ENCODE data around the gene MUC3A.

The MUC3A gene

GRCh38 chr7:100963874-100964273 lies 14.5 kb downstream of the MUC3A start:
- Histone ChIP-seq H2AK5ac (ENCODE audit: low read length, severe bottlenecking) (no peak overlapping the region), H3K4me3 (ENCODE audit: insufficient read depth in 1 of 2, low read depth in 1 of 2, low read length in 2 of 2) (no peak overlapping the region), H3K27me3 (ENCODE audit: control insufficient read depth in 1 of 2, insufficient read depth in 1 of 2, low read length in 2 of 2) (peaks cover 76 to 92% of the 10 kb centered on the region in 2 experiments), H3K27ac (ENCODE audit: low read length, poor library complexity, severe bottlenecking) (no peak overlapping the region), H4K8ac (ENCODE audit: low read length) (no peak overlapping the region), H3K4me1 (ENCODE audit: control insufficient read depth, insufficient read depth, low read depth, low read length) (peaks cover 9% of the 10 kb centered on the region), H3K9ac (ENCODE audit: low read length) (no peak overlapping the region), H2BK120ac (ENCODE audit: low read depth, low read length) (no peak overlapping the region), H2BK12ac (ENCODE audit: low read length in 2 of 2) (no peak overlapping the region), H3K4me2 (ENCODE audit: low read length, poor library complexity, severe bottlenecking) (no peak overlapping the region), H3K9me3 (ENCODE audit: control insufficient read depth, low read length) (peaks cover 5% of the 10 kb centered on the region), H3K23ac (ENCODE audit: low read length in 2 of 2) (no peak overlapping the region), H3K14ac (ENCODE audit: low read length in 2 of 2) (no peak overlapping the region), H3K79me1 (replicated peaks; ENCODE audit: low read length, poor library complexity, severe bottlenecking) (no peaks in the 10 kb centered on the region), H3K36me3 (ENCODE audit: control insufficient read depth in 1 of 2, insufficient read depth in 2 of 2, low read depth in 1 of 2, low read length in 2 of 2) (no peaks in the 10 kb centered on the region), H2BK5ac (ENCODE audit: low read depth, low read length, poor library complexity, severe bottlenecking) (no peak overlapping the region), H2BK15ac (ENCODE audit: low read depth, poor library complexity, severe bottlenecking) (no peak overlapping the region), H3K18ac (ENCODE audit: low read depth in 1 of 2, low read length in 2 of 2) (no peak overlapping the region), H3K4ac (ENCODE audit: low read depth in 1 of 2, low read length in 2 of 2) (no peak overlapping the region), H4K91ac (ENCODE audit: low read length) (no peak overlapping the region), H2AFZ (ENCODE audit: low read depth, low read length) (no peak overlapping the region)
- DNase-seq: no peak
- WGBS: 88% methylated on average over 7 of the region's 8 CpGs

- Histone ChIP-seq H3K27me3 (ENCODE audit: control insufficient read depth in 1 of 2, insufficient read depth in 1 of 2, low read length in 2 of 2) (peaks cover 81 to 92% of the 10 kb centered on the region in 2 experiments), H2BK5ac (ENCODE audit: low read depth, low read length, poor library complexity, severe bottlenecking) (no peak overlapping the region), H3K4me3 (ENCODE audit: insufficient read depth in 1 of 2, low read depth in 1 of 2, low read length in 2 of 2) (no peak overlapping the region), H3K18ac (ENCODE audit: low read depth in 1 of 2, low read length in 2 of 2) (no peak overlapping the region), H2AFZ (ENCODE audit: low read depth, low read length) (no peak overlapping the region), H2AK5ac (ENCODE audit: low read length, severe bottlenecking) (no peak overlapping the region), H2BK12ac (ENCODE audit: low read length in 2 of 2) (no peak overlapping the region), H3K4me2 (ENCODE audit: low read length, poor library complexity, severe bottlenecking) (no peak overlapping the region), H4K91ac (ENCODE audit: low read length) (no peak overlapping the region), H2BK120ac (ENCODE audit: low read depth, low read length) (no peak overlapping the region), H4K8ac (ENCODE audit: low read length) (no peak overlapping the region), H3K4ac (ENCODE audit: low read depth in 1 of 2, low read length in 2 of 2) (no peak overlapping the region), H3K27ac (ENCODE audit: low read length, poor library complexity, severe bottlenecking) (no peak overlapping the region), H2BK15ac (ENCODE audit: low read depth, poor library complexity, severe bottlenecking) (no peak overlapping the region), H3K9me3 (ENCODE audit: control insufficient read depth, low read length) (no peaks in the 10 kb centered on the region), H3K36me3 (ENCODE audit: control insufficient read depth in 1 of 2, insufficient read depth in 2 of 2, low read depth in 1 of 2, low read length in 2 of 2) (no peaks in the 10 kb centered on the region), H3K79me1 (replicated peaks; ENCODE audit: low read length, poor library complexity, severe bottlenecking) (no peaks in the 10 kb centered on the region), H3K9ac (ENCODE audit: low read length) (no peak overlapping the region), H3K23ac (ENCODE audit: low read length in 2 of 2) (no peak overlapping the region), H3K4me1 (ENCODE audit: control insufficient read depth, insufficient read depth, low read depth, low read length) (peaks cover 9% of the 10 kb centered on the region), H3K14ac (ENCODE audit: low read length in 2 of 2) (no peak overlapping the region)
- WGBS: 79% methylated on average over 7 of the region's 7 CpGs
- DNase-seq: no peak
Measured at GRCh38 chr7:100964630-100965029, 15.3 kb downstream of the MUC3A start.

GRCh38 chr7:100965045-100965722 lies 15.8 kb downstream of the MUC3A start:
- Histone ChIP-seq H3K9ac (ENCODE audit: low read length) (no peak overlapping the region), H4K8ac (ENCODE audit: low read length) (no peak overlapping the region), H2BK15ac (ENCODE audit: low read depth, poor library complexity, severe bottlenecking) (no peak overlapping the region), H2AFZ (ENCODE audit: low read depth, low read length) (no peak overlapping the region), H3K14ac (ENCODE audit: low read length in 2 of 2) (no peak overlapping the region), H3K4ac (ENCODE audit: low read depth in 1 of 2, low read length in 2 of 2) (no peak overlapping the region), H3K79me1 (replicated peaks; ENCODE audit: low read length, poor library complexity, severe bottlenecking) (no peaks in the 10 kb centered on the region), H3K4me1 (ENCODE audit: control insufficient read depth, insufficient read depth, low read depth, low read length) (peaks cover 9% of the 10 kb centered on the region), H3K23ac (ENCODE audit: low read length in 2 of 2) (no peak overlapping the region), H3K9me3 (ENCODE audit: control insufficient read depth, low read length) (no peaks in the 10 kb centered on the region), H4K91ac (ENCODE audit: low read length) (no peak overlapping the region), H2BK120ac (ENCODE audit: low read depth, low read length) (no peak overlapping the region), H3K4me3 (ENCODE audit: insufficient read depth in 1 of 2, low read depth in 1 of 2, low read length in 2 of 2) (no peak overlapping the region), H2BK12ac (ENCODE audit: low read length in 2 of 2) (no peak overlapping the region), H2AK5ac (ENCODE audit: low read length, severe bottlenecking) (no peak overlapping the region), H3K27ac (ENCODE audit: low read length, poor library complexity, severe bottlenecking) (no peak overlapping the region), H3K4me2 (ENCODE audit: low read length, poor library complexity, severe bottlenecking) (no peak overlapping the region), H3K36me3 (ENCODE audit: control insufficient read depth in 1 of 2, insufficient read depth in 2 of 2, low read depth in 1 of 2, low read length in 2 of 2) (no peaks in the 10 kb centered on the region), H3K18ac (ENCODE audit: low read depth in 1 of 2, low read length in 2 of 2) (no peak overlapping the region), H2BK5ac (ENCODE audit: low read depth, low read length, poor library complexity, severe bottlenecking) (no peak overlapping the region), H3K27me3 (ENCODE audit: control insufficient read depth in 1 of 2, insufficient read depth in 1 of 2, low read length in 2 of 2) (peaks cover 80 to 89% of the 10 kb centered on the region in 2 experiments)
- no peak for DNase-seq
- WGBS: 31% methylated on average over 24 of the region's 25 CpGs

- H3K9ac ChIP-seq (ENCODE audit: low read length): no peak overlapping the region
- H3K4me2 ChIP-seq (ENCODE audit: low read length, poor library complexity, severe bottlenecking): peak overlapping the region; percentile 3
- H4K8ac ChIP-seq (ENCODE audit: low read length): no peak overlapping the region
- no peaks in the 10 kb centered on the region for H3K36me3 ChIP-seq (ENCODE audit: control insufficient read depth in 1 of 2, insufficient read depth in 2 of 2, low read depth in 1 of 2, low read length in 2 of 2)
- H3K9me3 ChIP-seq (ENCODE audit: control insufficient read depth, low read length): no peaks in the 10 kb centered on the region
- no peak overlapping the region for H2AK5ac ChIP-seq (ENCODE audit: low read length, severe bottlenecking)
- WGBS: 3% methylated on average over 58 of the region's 58 CpGs
- H3K4ac ChIP-seq (ENCODE audit: low read depth in 1 of 2, low read length in 2 of 2): no peak overlapping the region
- H3K18ac ChIP-seq (ENCODE audit: low read depth in 1 of 2, low read length in 2 of 2): no peak overlapping the region
- H3K4me1 ChIP-seq (ENCODE audit: control insufficient read depth, insufficient read depth, low read depth, low read length): peaks cover 9% of the 10 kb centered on the region
- no peak overlapping the region for H4K91ac ChIP-seq (ENCODE audit: low read length)
- no peaks in the 10 kb centered on the region for H3K79me1 ChIP-seq (replicated peaks; ENCODE audit: low read length, poor library complexity, severe bottlenecking)
- no peak overlapping the region for H2BK12ac ChIP-seq (ENCODE audit: low read length in 2 of 2)
- peaks cover 72 to 85% of the 10 kb centered on the region in 2 experiments for H3K27me3 ChIP-seq (ENCODE audit: control insufficient read depth in 1 of 2, insufficient read depth in 1 of 2, low read length in 2 of 2)
- H3K27ac ChIP-seq (ENCODE audit: low read length, poor library complexity, severe bottlenecking): no peak overlapping the region
- H3K14ac ChIP-seq (ENCODE audit: low read length in 2 of 2): no peak overlapping the region
- H2BK15ac ChIP-seq (ENCODE audit: low read depth, poor library complexity, severe bottlenecking): no peak overlapping the region
- no peak overlapping the region for H3K23ac ChIP-seq (ENCODE audit: low read length in 2 of 2)
- peak; percentile 61 for DNase-seq
- no peak overlapping the region for H2BK5ac ChIP-seq (ENCODE audit: low read depth, low read length, poor library complexity, severe bottlenecking)
- no peak overlapping the region for H3K4me3 ChIP-seq (ENCODE audit: insufficient read depth in 1 of 2, low read depth in 1 of 2, low read length in 2 of 2)
- no peak overlapping the region for H2AFZ ChIP-seq (ENCODE audit: low read depth, low read length)
- no peak overlapping the region for H2BK120ac ChIP-seq (ENCODE audit: low read depth, low read length)
Measured at GRCh38 chr7:100965723-100966541, 16.6 kb downstream of the MUC3A start.

Measured in mesenchymal stem cell (in vitro differentiated cells and primary cell).